Small intestine (tissue), 7 donors: ENCODE results near the gene KIF21A. TPM values are rescaled to one million over a fixed set of nuclear protein-coding genes. Genes with fewer than 3 reads are reported as not detected.

Experiments used
- DNase-seq, 2 donors: peaks; one replicate each; pipeline versions ENCODE4 v3.0.0 to v3.0.0-alpha.2; 2013
- FAIRE-seq: peaks from 2 replicates; lab custom pipeline; 2012; peaks lifted over from hg19 to GRCh38; lab: Jason Lieb, UNC
- H3K27ac ChIP-seq, 3 donors: one replicate each; pipeline ENCODE4 v1.5.1; 2013; ENCODE audit warnings: low read length in 2 of 3, mild to moderate bottlenecking in 2 of 3, control low read depth in 1 of 3, inconsistent platforms in 1 of 3, low read depth in 1 of 3, moderate library complexity in 1 of 3
- H3K27me3 ChIP-seq, 3 donors: one replicate each; pipeline ENCODE4 v1.6.1; 2013; ENCODE audit warnings: low read length in 3 of 3, inconsistent platforms in 1 of 3; ENCODE audit not compliant: control insufficient read depth in 3 of 3, insufficient read depth in 3 of 3
- H3K36me3 ChIP-seq, 3 donors: one replicate each; pipeline ENCODE4 v1.6.1; 2013; ENCODE audit warnings: low read length in 3 of 3, inconsistent platforms in 1 of 3, low read depth in 1 of 3, mild to moderate bottlenecking in 1 of 3, moderate library complexity in 1 of 3; ENCODE audit not compliant: control insufficient read depth in 3 of 3, insufficient read depth in 2 of 3
- H3K4me1 ChIP-seq, 3 donors: one replicate each; pipeline ENCODE4 v1.6.1; 2013; ENCODE audit warnings: low read length in 2 of 3, inconsistent platforms in 1 of 3, low read depth in 1 of 3, mild to moderate bottlenecking in 1 of 3, moderate library complexity in 1 of 3; ENCODE audit not compliant: control insufficient read depth in 3 of 3, insufficient read depth in 2 of 3
- H3K4me3 ChIP-seq, 3 donors: one replicate each; pipeline ENCODE4 v1.5.1; 2013; ENCODE audit warnings: low read length in 3 of 3, control low read depth in 1 of 3, inconsistent platforms in 1 of 3, low read depth in 1 of 3, mild to moderate bottlenecking in 1 of 3, moderate library complexity in 1 of 3
- H3K9me3 ChIP-seq, 2 donors: one replicate each; pipeline ENCODE4 v1.6.1; 2013; ENCODE audit warnings: low read depth in 1 of 2, low read length in 1 of 2; ENCODE audit not compliant: control insufficient read depth in 2 of 2, insufficient read depth in 1 of 2
- WGBS, 3 donors: extraction: QIAGEN DNeasy Blood & Tissue Kit; methylation state at CpG; one replicate each; pipeline ENCODE4 v1.1.7; 2013; 5-methylcytosine and 5-hydroxymethylcytosine counted together
- polyA plus RNA-seq, 4 donors: library from polyadenylated mRNA; stranded (reverse) in 3 of 4; unstranded in 1 of 4; fragments of 200-250 nt in 3 of 4; fragments of 120-200 nt in 1 of 4; gene quantifications; one replicate each; pipeline versions ENCODE4 v1.2.1 to v1.2.3, GENCODE V29; 2013
- donor health status: healthy with polysubstance abuse.
- donor health status: control.
- donor health status: control.
- donor health status: Bipolar disorder and iron deficiency.
- donor health status: healthy.

The KIF21A gene
- polyA plus RNA-seq, 4 donors = 15.2 to 21.6 (median 21.3) TPM

DNA sequence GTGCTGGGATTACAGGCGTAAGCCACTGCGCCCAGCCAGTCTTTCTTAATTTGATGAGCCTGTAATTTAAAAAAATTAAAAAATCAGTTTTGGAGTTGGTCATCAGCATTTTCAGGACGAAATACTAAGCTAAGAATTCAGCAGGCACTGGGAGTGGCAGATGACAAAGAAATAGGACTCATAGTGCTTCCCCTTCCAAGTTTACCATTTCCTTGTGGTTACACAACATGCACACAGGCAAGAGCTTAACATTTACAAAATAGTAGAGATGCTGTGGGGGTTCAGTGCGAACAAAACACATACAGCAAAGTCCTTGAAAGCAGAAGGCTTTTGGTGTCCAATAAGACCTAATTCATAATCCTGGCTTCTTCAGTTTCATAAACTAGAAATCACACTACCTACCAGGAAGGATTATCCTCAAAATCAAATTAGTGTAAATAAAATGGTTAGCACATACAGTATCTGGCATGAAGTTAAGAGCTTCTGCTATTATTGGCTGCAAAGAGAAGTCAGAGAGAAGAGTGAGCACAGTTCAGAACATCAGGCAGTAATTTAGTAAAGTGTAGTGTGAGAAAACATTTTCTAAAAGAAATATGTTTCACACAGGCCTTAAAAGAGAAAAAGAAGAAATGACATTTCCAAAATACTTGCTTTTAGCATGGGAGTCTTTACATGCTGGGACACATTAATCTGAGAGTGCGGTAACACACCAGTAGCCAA is 22.2 kb upstream of the KIF21A start:
- no peak for FAIRE-seq

DNA sequence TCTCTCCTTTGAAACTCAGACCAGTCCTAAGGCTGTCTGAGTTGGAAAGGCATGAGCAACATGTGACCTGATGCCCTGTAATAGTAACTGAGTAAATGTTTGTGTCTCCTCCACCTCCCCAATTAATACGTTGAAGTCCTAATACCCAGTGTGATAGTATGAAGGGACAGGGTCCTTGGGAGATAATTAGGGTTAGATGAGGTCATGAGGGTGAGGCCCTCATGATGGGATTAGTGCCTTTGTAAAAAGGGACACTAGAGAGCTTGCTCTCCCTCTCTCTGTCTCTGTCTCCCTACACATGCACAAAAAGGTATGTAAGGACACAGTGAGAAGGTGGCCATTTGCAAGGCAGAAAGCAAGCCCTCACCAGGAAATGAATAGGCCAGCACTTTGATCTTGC is 18.1 kb upstream of the KIF21A start:
- Histone ChIP-seq H3K27me3 (no peaks in the 10 kb centered on the region), H3K4me1 (no peaks in the 10 kb centered on the region), H3K27ac (no peak overlapping the region), H3K36me3 (no peaks in the 10 kb centered on the region), H3K9me3 (no peaks in the 10 kb centered on the region), H3K4me3 (no peak overlapping the region)
- FAIRE-seq = no peak
- 59 to 86% (median 77%) methylated on average over 1 of the region's 1 CpG for WGBS, 3 donors
- no peak for DNase-seq

More for the DNA sequence above, 22.2 kb upstream of the KIF21A start:
- H3K9me3 ChIP-seq = no peaks in the 10 kb centered on the region
- no peak overlapping the region for H3K4me3 ChIP-seq
- H3K36me3 ChIP-seq = no peaks in the 10 kb centered on the region
- H3K27me3 ChIP-seq = no peaks in the 10 kb centered on the region
- WGBS, 3 donors = 76 to 89% (median 87%) methylated on average over 5 of the region's 5 CpGs
- no peaks in the 10 kb centered on the region for H3K4me1 ChIP-seq
- DNase-seq = no peak
- H3K27ac ChIP-seq = no peak overlapping the region

DNA sequence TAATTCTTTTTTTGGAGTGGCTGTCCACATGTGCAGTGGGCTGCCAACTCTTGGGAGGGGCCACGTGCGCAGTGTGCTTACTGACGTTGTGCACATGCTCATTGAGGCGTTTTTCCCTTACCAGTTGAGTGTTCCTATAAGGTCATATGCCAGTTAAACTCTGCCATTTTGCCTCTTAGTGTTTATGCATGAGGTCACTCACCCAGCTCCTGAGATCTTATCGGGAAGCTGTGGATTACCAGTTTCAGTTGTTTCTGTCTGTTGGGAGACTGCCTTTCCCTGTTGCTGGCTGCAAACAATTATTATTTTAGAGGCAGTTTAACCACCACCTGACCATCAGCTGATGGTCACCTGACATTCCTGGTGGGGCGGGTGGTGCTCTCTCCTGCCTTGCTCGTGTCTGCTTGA is 16.1 kb upstream of the KIF21A start:
- DNase-seq (no peak), FAIRE-seq (no peak)
- 82 to 88% (median 83%) methylated on average over 7 of the region's 7 CpGs for WGBS, 3 donors
- H3K36me3 ChIP-seq = no peaks in the 10 kb centered on the region
- no peaks in the 10 kb centered on the region for H3K27me3 ChIP-seq
- no peaks in the 10 kb centered on the region for H3K4me1 ChIP-seq
- H3K9me3 ChIP-seq = no peaks in the 10 kb centered on the region
- H3K27ac ChIP-seq = no peak overlapping the region
- no peak overlapping the region for H3K4me3 ChIP-seq

DNA sequence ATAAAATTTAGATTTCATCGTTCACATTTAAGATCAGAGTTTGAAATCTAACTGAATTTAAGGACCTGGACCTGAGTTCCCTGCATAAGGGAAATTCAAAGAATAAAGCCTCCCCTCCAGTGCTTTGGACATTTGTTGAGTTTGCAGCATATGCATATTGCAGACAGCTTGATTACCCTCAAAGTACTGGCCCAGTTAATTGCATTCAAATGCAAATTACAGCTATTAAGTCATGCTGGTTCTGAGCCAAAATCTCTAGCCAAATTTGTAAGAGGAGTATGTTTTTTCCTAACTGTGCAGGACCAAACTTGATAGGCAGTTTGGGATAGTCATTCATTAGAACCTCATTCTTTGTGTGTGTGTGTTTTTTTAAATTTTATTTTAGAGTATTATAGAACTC is 9.1 kb upstream of the KIF21A start:
- no peak for FAIRE-seq

DNA sequence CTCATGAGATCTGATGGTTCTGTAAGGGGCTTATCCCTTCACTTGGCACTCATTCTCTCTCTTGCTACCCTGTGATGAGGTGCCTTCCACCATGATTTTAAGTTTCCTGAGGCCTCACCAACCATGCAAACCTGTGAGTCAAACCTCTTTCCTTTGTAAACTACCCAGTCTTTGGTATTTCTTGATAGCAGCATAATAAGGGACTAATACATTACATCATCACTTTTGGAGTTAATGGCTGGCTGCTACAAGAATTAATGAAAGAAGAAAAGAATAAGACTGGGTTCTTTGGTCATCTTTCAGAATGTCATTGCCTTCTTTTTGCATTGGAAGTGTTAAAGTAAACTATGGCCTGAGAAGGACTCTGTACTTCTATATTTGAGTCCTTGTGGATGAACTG is 5.1 kb upstream of the KIF21A start:
- no peak overlapping the region for H3K4me3 ChIP-seq
- peaks cover 0 to 5% (median 0%) of the 10 kb centered on the region in 3 donors for H3K4me1 ChIP-seq
- FAIRE-seq = no peak
- no peaks in the 10 kb centered on the region for H3K27me3 ChIP-seq
- no peak overlapping the region for H3K27ac ChIP-seq
- no peaks in the 10 kb centered on the region for H3K36me3 ChIP-seq
- no peaks in the 10 kb centered on the region for H3K9me3 ChIP-seq
- DNase-seq = no peak

More for the DNA sequence above, 9.1 kb upstream of the KIF21A start:
- Histone ChIP-seq H3K9me3 (no peaks in the 10 kb centered on the region), H3K36me3 (no peaks in the 10 kb centered on the region), H3K27ac (no peak overlapping the region), H3K4me1 (no peaks in the 10 kb centered on the region), H3K4me3 (no peak overlapping the region), H3K27me3 (no peaks in the 10 kb centered on the region)
- no peak for DNase-seq
- 26 to 60% (median 54%) methylated on average over 1 of the region's 1 CpG for WGBS, 3 donors

DNA sequence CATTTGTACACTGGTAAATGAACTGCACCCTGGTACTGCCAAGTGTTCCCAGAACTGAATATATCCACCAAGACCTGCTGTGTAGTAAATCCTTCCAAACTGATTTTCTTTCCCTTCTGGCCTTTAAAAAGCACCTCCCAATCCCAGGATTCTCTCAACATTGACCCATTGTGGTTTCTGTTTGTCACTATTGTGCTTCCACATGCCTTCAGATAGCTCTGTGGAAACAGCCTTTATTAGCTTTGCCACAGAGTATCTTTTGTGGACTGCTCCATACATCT is 949 bp upstream of the KIF21A start:
- FAIRE-seq (no peak), DNase-seq (no peak)
- H3K27me3 ChIP-seq = no peaks in the 10 kb centered on the region
- H3K27ac ChIP-seq = peak overlapping the region; percentile 64 to 94 (median 92)
- peak overlapping the region in 2 of 3 donors; percentile 55 to 74 for H3K4me3 ChIP-seq
- no peaks in the 10 kb centered on the region for H3K9me3 ChIP-seq
- peaks cover 0 to 14% (median 0%) of the 10 kb centered on the region in 3 donors for H3K4me1 ChIP-seq
- H3K36me3 ChIP-seq = no peaks in the 10 kb centered on the region

DNA sequence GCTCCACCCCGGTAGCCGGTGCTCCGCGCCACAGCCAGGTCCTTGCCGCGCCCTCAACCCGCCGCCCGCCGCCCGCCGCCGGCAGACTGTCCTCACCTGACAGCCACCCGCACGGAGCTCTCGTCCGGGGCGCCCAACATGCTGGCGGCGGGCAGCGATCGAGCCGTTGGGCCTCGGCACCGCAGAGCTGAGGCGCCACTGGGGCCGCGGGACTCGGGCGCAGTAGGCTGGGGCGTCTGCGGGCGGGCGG is 164 bp downstream of the KIF21A start:
- H3K36me3 ChIP-seq = no peaks in the 10 kb centered on the region
- DNase-seq (no peak), FAIRE-seq (no peak)
- H3K27ac ChIP-seq = peak overlapping the region; percentile 86 to 97 (median 88)
- WGBS, 3 donors = 0 to 1% (median 0%) methylated on average over 26 to 34 of the region's 34 CpGs
- H3K27me3 ChIP-seq = no peaks in the 10 kb centered on the region
- peaks cover 0 to 14% (median 0%) of the 10 kb centered on the region in 3 donors for H3K4me1 ChIP-seq
- no peaks in the 10 kb centered on the region for H3K9me3 ChIP-seq
- H3K4me3 ChIP-seq = peak overlapping the region; percentile 55 to 99 (median 74)

DNA sequence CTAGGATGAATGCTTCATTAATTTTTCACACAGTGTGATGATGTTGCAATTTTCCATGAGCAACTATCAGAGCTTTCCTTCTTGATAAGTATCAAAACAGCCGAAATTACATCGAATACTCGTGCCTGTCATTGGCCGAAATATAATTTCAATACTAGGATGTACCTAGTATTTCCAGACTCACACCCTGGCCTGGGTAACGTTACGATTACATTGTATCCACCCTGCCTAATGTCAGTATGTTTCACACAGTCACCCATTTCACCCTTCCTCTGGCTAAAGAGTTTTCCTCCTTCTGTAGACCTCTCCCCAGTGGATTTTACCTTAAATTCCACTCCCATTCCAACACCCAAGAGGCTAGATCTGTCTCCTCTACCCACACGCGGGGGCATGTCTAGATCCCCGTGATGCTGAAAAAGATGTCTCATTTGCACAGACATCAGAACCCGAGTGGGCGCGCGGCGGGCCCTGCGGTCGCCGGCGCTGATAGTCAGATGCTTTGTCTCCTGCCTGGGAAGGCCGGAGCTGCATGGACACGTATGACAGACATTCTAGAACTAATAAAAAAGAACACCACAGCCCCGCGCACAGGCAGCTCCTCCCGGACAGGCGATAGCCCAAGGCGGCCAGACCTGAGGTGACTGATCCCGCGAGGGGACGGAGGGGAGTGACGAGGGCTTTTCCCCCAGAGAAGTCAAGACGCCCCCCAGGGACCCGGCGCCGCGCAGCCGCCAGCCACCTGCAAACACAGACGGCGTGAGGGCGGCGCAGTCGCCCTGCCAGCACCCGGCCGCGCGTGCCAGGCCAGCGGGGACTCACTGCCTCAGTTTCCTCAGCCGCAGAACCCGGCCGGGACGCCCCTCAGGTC is 723 bp downstream of the KIF21A start:
- 2 to 5% (median 2%) methylated on average over 44 to 49 of the region's 49 CpGs for WGBS, 3 donors
- Histone ChIP-seq H3K36me3 (no peaks in the 10 kb centered on the region), H3K27me3 (no peaks in the 10 kb centered on the region), H3K4me1 (peaks cover 0 to 14% (median 0%) of the 10 kb centered on the region in 3 donors), H3K9me3 (no peaks in the 10 kb centered on the region), H3K4me3 (peak overlapping the region; percentile 55 to 99 (median 74)), H3K27ac (peak overlapping the region; percentile 86 to 97 (median 88))
- no peak for FAIRE-seq
- peak; percentile 41 to 64 for DNase-seq
